ENCODE data around the gene ABHD10.
A peak's percentile ranks its signal among the peaks of the same experiment; 100 is the strongest.

The ABHD10 gene

DNA sequence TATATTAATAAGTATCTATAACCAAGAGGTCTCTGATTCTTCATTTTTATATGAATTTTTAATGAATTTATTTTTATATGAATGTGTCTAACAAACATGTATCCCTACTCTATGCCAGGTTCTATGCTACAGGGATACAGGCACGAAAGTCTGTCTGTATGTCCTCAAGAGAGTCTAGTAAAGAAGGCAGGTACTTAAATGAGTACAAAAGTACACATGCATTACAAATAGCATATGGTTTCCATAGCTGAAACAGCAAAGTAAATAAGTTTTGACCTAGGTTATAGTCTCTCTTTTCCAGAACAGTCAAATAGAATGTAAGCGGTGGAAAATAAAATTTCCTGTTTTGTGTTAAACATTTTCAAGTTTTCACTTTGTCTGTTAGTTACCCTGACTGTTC, 13.3 kb upstream of the ABHD10 start:
- no peak for DNase-seq (ENCODE audit: low spot score)

DNA sequence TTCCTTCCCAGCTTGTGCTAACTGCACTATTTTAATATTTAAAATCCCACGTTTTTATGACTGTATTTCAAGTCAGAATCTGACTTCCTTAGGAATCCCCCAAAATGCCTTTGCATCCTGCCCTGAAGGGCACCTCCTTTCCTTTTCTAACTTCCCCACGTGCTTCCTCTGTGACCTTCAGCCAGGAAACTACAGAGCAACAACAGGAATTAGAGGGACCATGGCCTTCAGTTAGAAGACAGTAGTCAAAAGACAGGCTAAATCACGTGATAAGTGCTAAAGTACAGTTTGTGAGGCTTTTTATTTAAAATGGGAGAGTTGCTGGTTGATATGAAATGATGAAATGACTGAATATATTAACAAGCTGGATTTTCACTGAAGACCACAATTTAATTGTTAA, 11.8 kb upstream of the ABHD10 start:
- DNase-seq (ENCODE audit: low spot score): no peak

DNA sequence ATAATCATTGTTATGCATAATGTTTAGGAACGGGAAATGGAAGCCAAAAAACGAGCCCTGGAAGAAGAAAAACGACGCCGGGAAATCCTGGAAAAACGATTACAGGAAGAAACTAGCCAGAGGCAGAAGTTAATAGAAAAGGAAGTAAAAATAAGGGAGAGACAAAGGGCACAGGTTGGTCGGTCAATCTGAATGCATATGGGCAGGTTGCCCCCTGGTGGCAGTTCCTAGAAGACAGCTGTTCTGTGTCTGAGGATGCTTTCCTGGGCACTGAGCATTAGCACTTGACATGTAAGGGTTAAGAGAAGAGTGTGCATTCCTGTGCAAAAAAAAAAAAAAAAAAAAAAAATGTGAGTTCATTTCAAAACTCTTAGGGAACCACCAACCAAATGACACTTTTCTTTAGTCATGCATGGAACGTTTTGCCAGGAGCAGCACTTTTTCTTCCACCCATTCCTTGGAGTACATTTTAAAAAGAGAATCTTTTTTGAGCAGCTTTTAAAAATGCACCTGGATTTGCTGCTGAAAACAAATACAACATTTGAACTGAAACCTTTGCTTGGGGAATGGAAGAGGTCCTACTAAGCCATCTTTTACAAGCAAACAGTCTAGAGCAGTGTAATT, 11.1 kb upstream of the ABHD10 start:
- DNase-seq (ENCODE audit: low spot score): peak; percentile 81

DNA sequence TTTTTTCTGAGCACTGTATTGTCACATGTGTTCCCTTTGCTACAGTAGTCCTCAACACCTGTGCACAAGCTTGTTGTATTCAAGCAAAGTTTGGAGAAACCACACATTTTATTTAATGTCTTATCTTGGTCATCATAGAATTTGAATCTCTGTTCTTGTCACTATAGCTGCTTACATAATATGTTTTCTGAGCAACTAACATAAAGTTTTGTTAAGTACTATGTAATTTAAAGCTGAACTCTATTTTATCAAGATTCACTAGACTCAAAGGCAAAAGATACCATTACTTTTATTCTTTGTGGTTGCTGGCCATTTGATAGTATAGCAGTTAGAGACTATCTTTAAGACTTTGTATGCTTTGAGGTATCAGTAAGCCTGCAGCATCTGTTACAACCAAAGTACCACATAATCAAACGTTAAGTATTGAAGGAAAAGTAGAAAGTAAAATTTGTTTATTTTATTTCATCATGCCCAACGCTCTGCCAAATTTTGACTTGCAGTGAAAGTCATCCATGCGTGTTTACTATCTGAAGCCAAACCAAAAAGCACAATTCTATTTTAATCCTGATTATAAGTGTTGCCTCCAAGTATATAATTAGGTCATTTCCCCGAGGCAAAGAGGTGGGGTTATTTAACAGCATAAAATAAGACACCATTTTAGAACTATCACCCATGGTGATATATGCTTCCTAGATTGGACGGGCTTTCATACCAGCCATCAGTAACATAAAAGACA, 10.3 kb upstream of the ABHD10 start:
- DNase-seq (ENCODE audit: low spot score): no peak

DNA sequence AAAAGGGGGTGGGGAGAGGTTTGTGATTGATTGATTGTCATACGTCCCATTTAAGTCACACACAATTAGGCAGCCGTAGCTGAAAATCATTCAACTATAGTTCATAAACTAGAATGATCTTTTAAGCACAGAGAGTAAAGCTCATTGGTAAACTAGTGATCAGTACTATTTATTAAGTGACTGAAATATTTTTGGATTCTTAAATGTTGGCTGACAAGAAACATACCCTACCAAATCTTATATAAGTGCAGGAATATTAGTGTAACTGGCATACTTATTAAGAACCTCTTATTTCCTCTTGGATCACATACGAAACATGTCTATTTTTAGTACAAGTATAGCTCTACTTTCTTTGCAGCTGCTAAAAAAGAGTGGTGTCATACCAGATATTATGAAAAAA, 8.4 kb upstream of the ABHD10 start:
- no peak for DNase-seq (ENCODE audit: low spot score)

DNA sequence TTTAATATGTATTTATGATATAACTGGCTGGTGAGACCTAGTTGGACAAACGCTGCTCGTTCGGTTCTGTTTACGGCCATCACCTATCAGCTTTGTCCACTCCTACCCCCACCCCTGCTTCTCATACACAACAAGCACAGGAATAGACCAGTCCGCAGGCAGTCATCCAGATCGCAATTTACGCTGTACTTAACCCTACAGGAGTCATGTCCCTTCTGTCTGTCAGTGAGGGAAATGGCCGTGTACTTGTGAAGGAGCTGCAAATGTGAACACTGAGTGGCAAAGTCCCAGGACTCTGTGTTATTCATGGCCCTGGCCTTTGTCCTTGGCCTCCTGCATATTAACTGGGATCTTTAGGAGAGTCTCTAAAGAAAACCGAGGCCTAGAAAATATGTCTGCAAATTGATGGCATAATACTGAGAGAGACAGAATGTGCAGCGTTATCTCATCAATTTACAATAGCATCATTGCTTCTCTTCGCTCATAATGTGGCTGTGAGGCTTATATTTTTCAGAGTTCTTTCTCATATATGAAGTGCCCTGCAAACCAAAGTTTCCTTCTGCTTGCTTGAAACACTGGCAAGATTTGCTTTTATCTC, 7.2 kb upstream of the ABHD10 start:
- peak; percentile 38 for DNase-seq (ENCODE audit: low spot score)

DNA sequence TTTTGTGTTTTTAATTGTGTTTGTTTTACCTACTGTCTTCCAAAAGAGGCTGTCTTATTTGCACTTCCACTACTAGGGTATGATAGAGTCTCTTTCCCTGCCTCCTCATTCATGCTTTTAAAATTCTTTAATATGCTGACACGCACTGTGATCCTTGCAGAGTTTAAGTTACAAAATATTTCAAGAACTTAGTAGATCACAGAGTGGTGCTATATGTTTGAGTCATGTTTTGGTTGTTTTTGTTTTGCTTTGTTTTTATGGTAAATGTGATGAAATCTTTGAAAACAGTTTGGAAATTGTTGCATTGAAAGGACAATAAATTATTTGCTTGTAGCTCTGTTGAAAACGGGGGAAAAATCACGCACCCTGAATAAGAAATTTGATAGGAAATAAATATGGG, 5.9 kb upstream of the ABHD10 start:
- DNase-seq (ENCODE audit: low spot score): no peak

DNA sequence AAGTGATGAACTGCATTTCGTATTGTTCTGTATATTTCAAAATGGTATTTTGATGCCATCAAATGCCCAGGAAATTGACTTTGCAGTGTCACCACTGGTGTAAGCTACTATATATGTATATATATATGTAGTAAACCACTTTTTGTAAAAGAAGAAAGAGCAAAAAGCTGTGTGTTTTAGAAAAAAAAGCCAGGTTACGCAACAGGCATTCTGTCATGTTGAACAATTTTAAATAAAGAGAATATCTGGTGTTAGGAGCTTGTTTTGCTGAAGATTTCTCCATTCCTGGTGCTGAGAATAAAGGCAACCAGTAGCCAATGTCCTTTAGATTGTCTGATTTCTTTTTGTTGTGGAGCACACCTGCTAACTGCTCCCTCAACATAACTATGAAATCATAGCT, 3.7 kb upstream of the ABHD10 start:
- no peak for DNase-seq (ENCODE audit: low spot score)

DNA sequence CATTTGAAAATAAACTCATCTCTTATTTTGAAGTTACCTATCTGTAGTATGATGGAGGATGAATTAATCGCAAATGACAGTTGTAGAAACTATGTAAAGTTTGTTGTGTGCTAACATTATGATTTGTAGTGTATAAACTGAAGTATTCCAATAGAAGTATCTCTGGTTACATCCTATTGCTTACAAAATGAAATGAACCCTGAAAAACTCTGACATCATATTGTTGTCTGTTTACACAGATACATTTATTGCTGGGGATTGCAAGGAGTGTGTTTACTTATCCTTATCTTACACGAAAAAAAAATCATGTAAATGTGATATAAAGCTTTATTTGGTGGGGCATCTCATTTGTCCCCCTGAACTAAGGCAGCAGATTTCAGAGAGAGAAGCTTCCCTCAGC, 2.6 kb upstream of the ABHD10 start:
- no peak for DNase-seq (ENCODE audit: low spot score)

DNA sequence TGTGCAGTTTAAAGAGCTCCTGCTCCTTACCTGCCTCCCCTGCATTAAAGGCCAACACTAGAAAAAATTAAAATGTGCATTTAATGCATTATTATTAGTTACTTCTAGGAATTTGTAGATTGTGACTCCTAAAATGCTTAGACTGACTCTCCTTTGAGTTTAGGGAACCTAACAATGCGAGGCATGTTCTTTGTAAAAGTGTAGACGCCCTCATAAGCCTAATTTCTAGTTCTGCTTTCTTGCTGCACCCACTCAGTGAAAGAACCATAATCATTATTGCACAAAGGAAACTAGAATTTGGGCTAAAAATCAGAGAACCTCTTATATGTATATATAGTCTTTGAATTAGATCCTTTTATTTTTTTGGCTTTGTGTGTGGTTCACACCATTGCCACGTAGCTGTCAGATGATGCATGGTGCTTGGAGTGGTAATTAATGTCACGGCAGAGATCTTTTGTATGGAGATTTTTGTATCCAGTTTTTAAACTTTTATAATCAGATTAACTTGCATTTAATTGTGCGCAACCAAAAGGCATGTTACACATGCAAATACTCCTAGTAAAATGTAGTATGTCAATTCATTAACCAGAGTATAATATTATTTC, 710 bp downstream of the ABHD10 start:
- DNase-seq (ENCODE audit: low spot score): peak; percentile 48

DNA sequence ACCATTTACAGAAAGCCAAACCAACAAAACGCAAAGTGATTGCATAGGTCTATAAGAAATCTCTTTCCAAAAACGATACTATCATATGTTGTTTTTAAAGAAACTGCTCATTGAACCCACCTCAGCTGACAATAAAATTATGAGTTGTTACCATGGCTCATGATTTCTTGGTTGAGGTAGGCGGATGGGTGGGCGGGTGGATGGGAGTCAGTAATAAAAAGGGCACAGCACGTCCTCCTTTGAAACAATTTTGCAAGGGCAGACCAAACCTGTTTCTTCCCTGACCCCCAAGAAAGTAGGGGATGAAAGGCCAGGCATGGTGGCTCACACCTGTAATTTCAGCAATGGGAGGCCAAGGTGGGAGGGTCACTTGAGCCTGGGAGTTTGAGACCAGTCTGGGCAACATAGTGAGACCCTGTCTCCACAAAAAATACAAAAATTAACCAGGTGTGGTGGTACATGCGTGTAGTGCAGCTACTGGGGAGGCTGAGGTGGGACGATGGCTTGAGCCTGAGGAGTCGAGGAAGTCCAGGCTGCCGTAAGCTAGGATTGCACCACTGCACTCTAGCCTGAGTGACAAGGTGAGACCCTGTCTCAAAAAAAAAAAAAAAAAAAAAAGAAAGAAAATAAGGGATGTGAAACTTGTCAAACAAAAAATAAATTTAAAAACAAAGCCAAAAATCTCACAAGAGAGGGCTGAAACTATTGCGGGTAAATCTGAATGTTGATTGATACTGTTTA, 2.1 kb downstream of the ABHD10 start:
- no peak for DNase-seq (ENCODE audit: low spot score)

DNA sequence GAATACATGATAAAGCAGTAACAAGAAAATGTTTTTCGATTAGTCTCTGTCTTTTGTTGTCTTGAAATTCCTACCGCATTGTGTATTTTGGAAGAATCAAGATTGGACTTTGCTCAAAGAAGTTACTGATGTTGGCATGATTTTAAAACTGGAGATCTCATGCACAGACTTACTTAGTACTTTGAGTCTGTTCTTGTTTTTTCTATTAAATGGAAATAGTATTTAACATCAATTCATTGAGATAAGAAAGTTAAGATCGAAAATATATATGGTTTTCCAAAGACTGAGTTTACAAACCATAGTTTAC, 2.6 kb downstream of the ABHD10 start:
- DNase-seq (ENCODE audit: low spot score): no peak

DNA sequence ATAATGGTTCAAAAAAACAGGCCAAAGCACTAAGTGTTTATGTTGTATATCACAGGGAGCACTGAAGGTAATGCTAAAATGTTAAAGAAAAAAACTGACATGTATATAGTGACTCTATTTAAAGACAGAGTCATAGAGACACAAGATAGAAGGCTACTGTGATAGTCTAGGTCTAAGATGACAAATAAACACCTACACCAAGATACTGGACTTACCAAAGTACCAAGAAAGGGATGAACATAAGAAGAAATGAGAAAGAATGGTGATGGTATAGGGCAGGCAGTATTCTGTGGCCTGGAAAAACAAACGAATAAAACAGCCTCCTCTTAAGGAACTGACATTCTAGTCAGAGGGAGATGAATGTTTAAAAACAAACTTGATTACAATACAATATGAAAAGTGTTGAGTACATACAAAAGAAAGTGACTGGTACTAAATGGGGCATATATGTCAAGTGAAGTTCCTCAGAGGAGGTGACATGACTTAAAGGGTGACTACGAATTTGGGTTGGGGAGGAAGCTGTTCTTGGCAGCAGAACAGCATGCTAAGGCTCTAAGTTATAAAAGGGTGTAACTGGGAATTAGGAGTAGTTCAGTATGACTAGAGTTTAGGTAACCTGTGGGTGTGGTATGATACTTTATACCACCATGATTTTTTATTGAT, 5.9 kb downstream of the ABHD10 start:
- no peak for DNase-seq (ENCODE audit: low spot score)

DNA sequence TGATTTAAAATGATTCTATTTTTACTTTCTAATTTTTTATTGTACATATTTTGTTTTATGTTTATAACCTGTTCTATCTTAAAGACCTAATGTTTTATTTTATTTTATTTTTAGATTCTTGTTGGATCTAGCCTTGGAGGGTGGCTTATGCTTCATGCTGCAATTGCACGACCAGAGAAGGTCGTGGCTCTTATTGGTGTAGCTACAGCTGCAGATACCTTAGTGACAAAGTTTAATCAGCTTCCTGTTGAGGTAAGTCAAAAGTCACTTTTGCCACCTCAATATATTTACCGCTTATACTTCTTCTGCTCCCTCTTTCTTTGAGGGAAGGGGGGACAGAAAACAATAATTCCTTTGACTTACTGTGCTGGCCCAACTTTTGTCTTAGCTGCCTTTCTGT, 8.0 kb downstream of the ABHD10 start:
- no peak for DNase-seq (ENCODE audit: low spot score)

DNA sequence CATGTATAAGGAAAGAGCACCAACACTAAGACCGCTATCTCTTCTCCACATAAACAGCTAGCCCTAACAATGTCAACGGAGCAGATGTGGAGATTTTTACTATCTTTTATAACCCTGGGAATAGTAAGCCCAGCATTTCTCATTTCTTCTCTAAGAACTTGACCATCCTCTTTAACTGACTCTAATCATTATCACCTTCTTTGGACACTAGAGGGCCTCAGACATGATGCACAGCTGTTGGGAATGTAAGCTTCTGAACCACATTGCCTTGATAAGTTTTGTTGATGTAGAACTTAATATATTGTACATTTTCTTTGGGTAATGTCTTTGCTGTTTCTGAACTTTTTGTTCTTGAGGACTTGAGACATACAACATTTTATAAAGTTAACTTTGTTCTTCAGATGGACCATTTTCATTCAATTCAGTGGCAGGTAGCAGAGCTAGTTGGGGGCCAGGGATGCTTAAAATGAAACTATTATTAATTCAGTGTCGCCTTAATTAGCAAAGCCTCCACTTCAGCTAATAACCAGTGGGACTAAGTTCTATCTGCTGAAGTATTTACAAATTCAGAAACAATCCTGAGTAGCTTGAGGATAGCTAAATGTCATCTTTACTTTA, 10.3 kb downstream of the ABHD10 start:
- peak; percentile 81 for DNase-seq (ENCODE audit: low spot score)

DNA sequence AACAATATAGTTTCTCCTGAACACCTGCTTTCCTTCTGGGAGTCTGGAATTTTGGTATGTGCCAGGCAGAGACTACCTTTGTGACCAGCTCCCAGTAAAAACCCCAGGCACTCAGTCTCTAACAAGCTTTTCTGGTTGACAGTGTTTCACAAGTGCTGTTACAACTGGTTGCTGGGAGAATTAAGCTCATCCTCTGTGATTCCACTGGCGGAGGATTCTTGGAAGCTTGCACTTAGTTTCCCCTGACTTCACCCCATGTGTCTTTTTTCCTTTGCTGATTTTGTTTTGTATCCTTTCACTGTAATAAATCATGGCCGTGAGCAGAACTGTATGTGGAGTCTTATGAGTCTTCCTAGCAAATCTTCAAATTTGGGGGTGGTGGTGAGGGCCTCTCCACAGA, 14.2 kb downstream of the ABHD10 start:
- DNase-seq (ENCODE audit: low spot score): no peak

DNA sequence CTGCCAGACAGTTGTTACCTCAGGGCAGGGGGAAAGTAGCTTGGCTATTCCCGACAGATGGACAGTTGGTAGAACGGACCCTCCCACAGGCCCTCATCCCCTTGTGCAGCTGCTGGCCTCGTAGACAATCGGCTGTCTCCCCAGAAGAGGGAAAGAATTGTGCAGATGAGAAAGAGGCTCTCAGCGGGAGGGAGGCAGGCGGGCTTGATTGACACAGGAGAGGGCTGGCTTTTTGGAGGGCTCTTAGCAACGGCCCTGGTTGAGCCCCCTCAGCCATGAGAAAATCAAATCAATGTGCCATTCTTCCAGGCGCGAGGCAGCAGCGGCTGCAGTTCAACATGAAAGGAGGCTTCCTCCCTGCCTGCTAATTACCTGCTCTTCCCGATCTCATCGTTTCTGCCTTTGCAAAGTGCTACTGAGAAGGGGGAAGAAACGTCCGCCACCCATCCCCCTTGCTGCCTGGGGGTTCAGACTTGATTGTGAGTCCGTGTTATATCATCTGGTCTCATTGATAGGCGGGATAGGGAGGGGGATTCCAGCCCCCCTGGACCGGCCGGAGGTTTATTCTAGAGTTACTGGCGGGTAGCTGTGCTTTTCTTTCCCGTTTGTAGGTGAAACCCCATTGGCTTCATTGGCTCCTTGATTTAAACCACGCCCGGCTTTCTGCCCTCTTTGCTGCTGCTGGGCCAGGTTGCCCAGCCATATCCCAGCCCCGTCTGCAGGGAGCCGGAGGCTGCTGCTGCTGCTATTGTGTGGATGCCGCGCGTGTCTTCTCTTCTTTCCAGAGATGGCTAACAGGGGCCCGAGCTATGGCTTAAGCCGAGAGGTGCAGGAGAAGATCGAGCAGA, 20.0 kb downstream of the ABHD10 start, which contains the start of gene TAGLN3:
TAGLN3 (plus strand) TSS at position 287 of the 848 bp plus-strand sequence; CDS start at position 788, 501 bp downstream.
- DNase-seq (ENCODE audit: low spot score): peak; percentile 83

DNA sequence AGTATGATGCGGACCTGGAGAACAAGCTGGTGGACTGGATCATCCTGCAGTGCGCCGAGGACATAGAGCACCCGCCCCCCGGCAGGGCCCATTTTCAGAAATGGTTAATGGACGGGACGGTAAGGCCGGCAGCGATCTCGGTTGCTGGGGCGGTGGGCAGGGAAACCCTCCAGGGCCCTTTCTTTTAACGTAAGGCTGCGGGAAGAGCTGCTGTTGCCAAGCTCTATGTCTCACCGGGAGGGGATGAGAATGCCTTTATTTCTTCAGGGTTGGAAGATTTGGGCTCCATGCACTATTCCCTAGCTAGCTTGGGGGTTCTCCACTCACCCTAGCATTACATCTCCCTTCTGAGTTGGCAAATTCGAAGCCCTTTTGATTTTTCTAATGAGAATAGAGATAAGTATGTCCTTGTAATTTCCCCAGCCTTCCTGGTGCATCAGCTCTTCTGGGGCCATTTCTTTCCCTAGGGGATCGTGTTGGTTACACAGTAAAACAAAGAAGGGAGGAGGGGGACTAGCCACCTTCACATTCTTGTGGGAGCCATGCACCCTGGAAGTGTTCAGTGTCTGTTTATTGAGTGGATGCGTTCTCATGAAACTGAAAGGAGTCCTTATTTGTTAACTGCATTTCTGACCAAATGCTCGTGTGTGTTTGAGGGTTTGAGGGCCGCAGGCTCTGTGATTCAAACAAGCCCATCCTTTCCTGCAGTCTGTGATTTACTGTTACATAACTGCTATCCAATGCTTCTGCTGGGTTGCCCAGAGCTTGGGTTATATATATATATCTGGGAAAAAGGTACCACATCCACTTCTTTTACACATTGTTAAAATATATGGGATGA, 20.9 kb downstream of the ABHD10 start:
- peak; percentile 84 for DNase-seq (ENCODE audit: low spot score)

DNA sequence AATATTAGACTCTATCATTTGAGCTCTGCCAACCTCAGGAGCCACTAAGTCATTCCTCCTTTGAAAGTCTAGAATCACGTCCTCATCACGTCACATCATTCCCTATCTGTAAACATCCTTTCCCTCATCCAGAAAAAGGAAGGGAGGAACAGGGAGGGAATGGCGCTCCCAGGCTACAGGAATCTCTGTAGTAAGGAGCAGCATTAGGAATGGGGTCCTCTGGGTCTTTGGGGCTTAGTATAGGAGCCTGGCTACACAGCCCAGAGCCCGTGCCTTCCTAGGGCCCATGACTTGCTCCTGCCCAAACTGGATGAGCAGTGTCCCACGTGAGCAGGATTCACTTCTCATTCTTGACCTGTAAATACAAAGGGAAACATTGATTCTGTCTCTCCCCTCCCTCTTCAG, 21.5 kb downstream of the ABHD10 start:
- peak; percentile 67 for DNase-seq (ENCODE audit: low spot score)

DNA sequence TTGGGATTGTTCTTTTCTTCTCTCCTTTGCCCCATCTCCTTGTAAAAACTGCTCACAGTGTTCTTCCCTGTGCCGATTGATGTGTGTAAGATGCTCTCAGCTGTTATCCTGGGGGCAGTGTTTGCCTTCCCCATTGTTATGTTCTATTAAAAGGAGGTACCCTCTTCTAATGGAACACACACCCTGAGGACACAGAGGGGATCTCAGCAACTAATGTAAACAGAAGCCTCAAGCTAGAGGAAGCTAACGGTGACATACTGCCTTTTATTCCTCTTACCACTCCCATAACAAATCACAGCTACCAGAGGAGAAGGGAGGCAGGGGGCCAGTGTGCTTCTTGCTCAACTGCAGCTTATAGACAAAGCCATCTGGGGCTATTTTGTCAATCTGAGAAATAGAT, 22.1 kb downstream of the ABHD10 start:
- peak; percentile 44 for DNase-seq (ENCODE audit: low spot score)

Measured in cerebellar cortex (tissue), 1 donor.